GM23338 (cell line): ENCODE measurements around the gene SLC6A18. TPM values are rescaled to one million over a fixed set of nuclear protein-coding genes. Genes with fewer than 3 reads are reported as not detected.

Experiments used
- ATAC-seq: fragments of 200-7000 bp; cut with Tn5 transposase; 3 replicates; pipeline ENCODE4 v1.9.1; 2020
- DNase-seq: peaks from one replicate; pipeline ENCODE4 v3.0.0-alpha.2; 2015; ENCODE audit warnings: low spot score
- H2AFZ ChIP-seq: fragments of 200-600 bp; sonication (generic); 2 replicates; pipeline ENCODE4 v1.8.0; 2016; ENCODE audit warnings: antibody characterized with exemption, mild to moderate bottlenecking, moderate library complexity
- H3F3A ChIP-seq: fragments of 200-600 bp; sonication (generic); replicated peaks from 2 replicates; pipeline ENCODE4 v1.8.0; 2017; ENCODE audit warnings: antibody characterized with exemption, mixed run types, low read depth
- H3K27ac ChIP-seq: fragments of 200-600 bp; sonication (generic); 2 replicates; pipeline ENCODE4 v1.6.1; 2016; ENCODE audit warnings: low read depth
- H3K27me3 ChIP-seq: fragments of 200-600 bp; sonication (generic); 2 replicates; pipeline ENCODE4 v1.8.0; 2016; ENCODE audit warnings: mild to moderate bottlenecking, mixed run types, moderate library complexity; ENCODE audit not compliant: insufficient read depth
- H3K36me3 ChIP-seq: fragments of 200-600 bp; sonication (generic); 2 replicates; pipeline ENCODE4 v1.8.0; 2016; ENCODE audit warnings: mild to moderate bottlenecking; ENCODE audit not compliant: insufficient read depth
- H3K4me1 ChIP-seq: fragments of 200-600 bp; sonication (generic); 2 replicates; pipeline ENCODE4 v1.8.0; 2016; ENCODE audit warnings: mild to moderate bottlenecking, moderate library complexity; ENCODE audit not compliant: insufficient read depth
- H3K4me2 ChIP-seq: fragments of 200-600 bp; sonication (generic); 2 replicates; pipeline ENCODE4 v1.7.1; 2017; ENCODE audit warnings: mixed run types
- H3K4me3 ChIP-seq: fragments of 200-600 bp; sonication (generic); 2 replicates; pipeline ENCODE4 v1.6.1; 2016; ENCODE audit warnings: mixed run types
- H3K79me2 ChIP-seq: fragments of 200-600 bp; sonication (generic); replicated peaks from 2 replicates; pipeline ENCODE4 v1.8.0; 2017; ENCODE audit warnings: mild to moderate bottlenecking; ENCODE audit not compliant: insufficient read depth
- H3K9me2 ChIP-seq: fragments of 200-600 bp; sonication (generic); 2 replicates; pipeline ENCODE4 v1.8.0; 2017; ENCODE audit not compliant: insufficient read depth
- H4K20me1 ChIP-seq: fragments of 200-600 bp; sonication (generic); replicated peaks from 2 replicates; pipeline ENCODE4 v1.8.0; 2017; ENCODE audit warnings: mild to moderate bottlenecking; ENCODE audit not compliant: insufficient read depth
- H3K27ac Mint-ChIP-seq: 2 replicates; pipeline ENCODE4 v1.8.0; 2020; ENCODE audit warnings: inconsistent platforms, mild to moderate bottlenecking, moderate library complexity, mixed read lengths
- H3K27me3 Mint-ChIP-seq: 3 replicates; pipeline ENCODE4 v1.8.0; 2022; ENCODE audit warnings: low read depth, mild to moderate bottlenecking, moderate library complexity, mixed read lengths, inconsistent platforms; ENCODE audit not compliant: insufficient read depth, poor library complexity
- H3K36me3 Mint-ChIP-seq: 3 replicates; pipeline ENCODE4 v1.8.0; 2021; ENCODE audit warnings: low read depth, mild to moderate bottlenecking, inconsistent platforms, moderate library complexity, mixed read lengths
- H3K4me1 Mint-ChIP-seq: 3 replicates; pipeline ENCODE4 v1.8.0; 2020; ENCODE audit warnings: mild to moderate bottlenecking, inconsistent platforms, mixed read lengths
- H3K4me3 Mint-ChIP-seq: 3 replicates; pipeline ENCODE4 v1.8.0; 2021; ENCODE audit warnings: moderate library complexity, mild to moderate bottlenecking, inconsistent platforms, mixed read lengths
- H3K9me3 Mint-ChIP-seq: 3 replicates; pipeline ENCODE4 v1.8.0; 2020; ENCODE audit warnings: moderate library complexity, mild to moderate bottlenecking, inconsistent platforms, mixed read lengths
- CREB1 ChIP-seq: fragments of 250-450 bp; sonication (Bioruptor Pico); IDR thresholded peaks from 2 replicates; pipeline ENCODE4 v1.5.0; 2020; ENCODE audit warnings: low read depth, mild to moderate bottlenecking, moderate library complexity
- EZH2 ChIP-seq: fragments of 200-600 bp; sonication (generic); IDR thresholded peaks from one replicate; pipeline ENCODE4 v1.8.0; 2017; ENCODE audit warnings: antibody characterized with exemption, mild to moderate bottlenecking, low read depth; ENCODE audit not compliant: unreplicated experiment
- EZH2phosphoT487 ChIP-seq: fragments of 200-600 bp; sonication (generic); IDR thresholded peaks from one replicate; pipeline ENCODE4 v1.8.1; 2018; ENCODE audit warnings: antibody characterized with exemption; ENCODE audit not compliant: unreplicated experiment
- JUNB ChIP-seq: IDR thresholded peaks from one replicate; pipeline ENCODE4 v1.6.1; 2016; ENCODE audit warnings: antibody characterized with exemption; ENCODE audit not compliant: unreplicated experiment
- NANOG ChIP-seq: IDR thresholded peaks from 2 replicates; pipeline ENCODE4 v1.6.1; 2016; ENCODE audit warnings: antibody characterized with exemption, borderline replicate concordance
- POLR2AphosphoS5 ChIP-seq: IDR thresholded peaks from 2 replicates; pipeline ENCODE4 v1.6.1; 2016; ENCODE audit warnings: antibody characterized with exemption, low read depth
- REST ChIP-seq: IDR thresholded peaks from one replicate; pipeline ENCODE4 v1.6.1; 2018; ENCODE audit warnings: antibody characterized with exemption; ENCODE audit not compliant: unreplicated experiment
- STAT1 ChIP-seq: IDR thresholded peaks from one replicate; pipeline ENCODE4 v1.6.1; 2016; ENCODE audit warnings: antibody characterized with exemption; ENCODE audit not compliant: unreplicated experiment
- ZNF114 ChIP-seq: fragments of 250-450 bp; sonication (Bioruptor Pico); IDR thresholded peaks from 2 replicates; pipeline ENCODE4 v1.5.0; 2020; ENCODE audit warnings: mild to moderate bottlenecking, moderate library complexity
- ZNF331 ChIP-seq: fragments of 250-450 bp; sonication (Bioruptor Pico); IDR thresholded peaks from 2 replicates; pipeline ENCODE4 v1.5.0; 2020; ENCODE audit warnings: low read depth, mild to moderate bottlenecking, moderate library complexity
- polyA plus RNA-seq: library from polyadenylated mRNA; unstranded; fragments of >200 nt; fragmentation: Nextera tagmentation; extraction: Ambion mirVana; gene quantifications from 2 replicates; pipeline ENCODE4 v1.2.1, GENCODE V29; 2016
- total RNA-seq: library from RNA; depleted of rRNA; stranded (reverse); fragments of >200 nt; shearing (Covaris generic); gene quantifications from 2 replicates; pipeline ENCODE4 v1.2.3, GENCODE V29; 2014
- TF ChIP-seq, protein P1 (sequence below): fragments of 250-450 bp; sonication (Bioruptor Pico); IDR thresholded peaks from 2 replicates; pipeline ENCODE4 v1.5.0; 2020; ENCODE audit warnings: mild to moderate bottlenecking, moderate library complexity
- TF ChIP-seq, protein P2 (sequence below), 2 experiments: fragments of 200-600 bp in 1 of 2; sonication (generic) in 1 of 2; conservative IDR thresholded peaks; 2 replicates each; pipeline versions ENCODE4 v1.5.1 to v1.6.1; 2016 to 2017; ENCODE audit warnings: antibody characterized with exemption in 2 of 2, low read depth in 2 of 2, mild to moderate bottlenecking in 2 of 2, moderate library complexity in 1 of 2
- TF ChIP-seq, protein P3 (sequence below): IDR thresholded peaks from 2 replicates; pipeline ENCODE4 v1.6.1; 2016; ENCODE audit warnings: antibody characterized with exemption

SLC6A18 gene
- total and polyA plus RNA-seq, 2 experiments from 2014 or later = not detected

DNA sequence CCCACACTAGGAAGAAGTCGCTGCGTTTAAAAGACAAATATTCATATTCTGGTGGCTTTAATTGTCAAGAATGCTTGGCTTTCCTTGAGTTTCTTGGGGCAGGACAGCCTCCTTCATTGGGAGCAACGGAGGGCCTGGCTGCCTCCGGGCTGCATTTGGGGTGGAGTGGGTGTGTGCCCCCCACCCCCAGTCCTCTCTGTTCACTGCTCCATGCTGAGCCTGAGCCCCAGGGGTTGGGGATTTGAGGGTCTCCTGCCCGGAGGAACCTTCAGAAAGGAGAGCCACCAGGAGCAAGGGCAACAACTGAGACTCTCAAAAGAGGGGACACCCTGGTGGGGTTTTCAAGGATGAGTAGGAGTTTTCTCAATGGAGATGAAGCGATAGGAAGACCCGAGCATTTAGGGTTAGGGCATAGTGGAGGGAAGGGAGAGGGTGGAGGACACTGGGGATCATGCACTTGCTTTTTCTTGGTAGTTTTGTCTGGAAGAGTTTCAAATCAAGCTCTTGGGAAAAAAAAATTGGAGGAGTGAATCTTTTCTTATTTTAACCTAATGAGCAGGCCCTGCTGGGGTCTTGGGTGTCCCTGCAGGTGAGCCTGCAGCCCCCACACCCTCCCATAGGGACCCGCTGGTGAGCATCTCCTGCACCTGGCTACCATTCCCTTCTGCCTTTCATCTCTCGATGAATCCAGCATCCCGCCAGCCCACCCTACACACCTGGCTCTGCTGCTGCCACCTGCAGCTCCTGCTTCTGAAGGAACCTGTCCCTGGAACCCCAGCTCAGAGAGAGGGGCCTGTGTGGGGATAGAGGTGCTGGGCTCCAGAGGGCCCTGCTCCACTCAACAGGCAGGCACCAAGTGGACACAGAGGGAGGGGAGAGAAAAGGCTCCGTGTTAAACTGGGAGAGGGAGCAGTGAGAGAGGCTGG, 19.7 kb upstream of the SLC6A18 start:
- no peaks in the 10 kb centered on the region for H3F3A ChIP-seq
- TF ChIP-seq NANOG = no peak
- TF ChIP-seq JUNB = no peak
- TF ChIP-seq EZH2phosphoT487 = no peak
- no peak for TF ChIP-seq REST
- TF ChIP-seq POLR2AphosphoS5 = no peak
- TF ChIP-seq EZH2 = no peak
- TF ChIP-seq, protein P1, sequence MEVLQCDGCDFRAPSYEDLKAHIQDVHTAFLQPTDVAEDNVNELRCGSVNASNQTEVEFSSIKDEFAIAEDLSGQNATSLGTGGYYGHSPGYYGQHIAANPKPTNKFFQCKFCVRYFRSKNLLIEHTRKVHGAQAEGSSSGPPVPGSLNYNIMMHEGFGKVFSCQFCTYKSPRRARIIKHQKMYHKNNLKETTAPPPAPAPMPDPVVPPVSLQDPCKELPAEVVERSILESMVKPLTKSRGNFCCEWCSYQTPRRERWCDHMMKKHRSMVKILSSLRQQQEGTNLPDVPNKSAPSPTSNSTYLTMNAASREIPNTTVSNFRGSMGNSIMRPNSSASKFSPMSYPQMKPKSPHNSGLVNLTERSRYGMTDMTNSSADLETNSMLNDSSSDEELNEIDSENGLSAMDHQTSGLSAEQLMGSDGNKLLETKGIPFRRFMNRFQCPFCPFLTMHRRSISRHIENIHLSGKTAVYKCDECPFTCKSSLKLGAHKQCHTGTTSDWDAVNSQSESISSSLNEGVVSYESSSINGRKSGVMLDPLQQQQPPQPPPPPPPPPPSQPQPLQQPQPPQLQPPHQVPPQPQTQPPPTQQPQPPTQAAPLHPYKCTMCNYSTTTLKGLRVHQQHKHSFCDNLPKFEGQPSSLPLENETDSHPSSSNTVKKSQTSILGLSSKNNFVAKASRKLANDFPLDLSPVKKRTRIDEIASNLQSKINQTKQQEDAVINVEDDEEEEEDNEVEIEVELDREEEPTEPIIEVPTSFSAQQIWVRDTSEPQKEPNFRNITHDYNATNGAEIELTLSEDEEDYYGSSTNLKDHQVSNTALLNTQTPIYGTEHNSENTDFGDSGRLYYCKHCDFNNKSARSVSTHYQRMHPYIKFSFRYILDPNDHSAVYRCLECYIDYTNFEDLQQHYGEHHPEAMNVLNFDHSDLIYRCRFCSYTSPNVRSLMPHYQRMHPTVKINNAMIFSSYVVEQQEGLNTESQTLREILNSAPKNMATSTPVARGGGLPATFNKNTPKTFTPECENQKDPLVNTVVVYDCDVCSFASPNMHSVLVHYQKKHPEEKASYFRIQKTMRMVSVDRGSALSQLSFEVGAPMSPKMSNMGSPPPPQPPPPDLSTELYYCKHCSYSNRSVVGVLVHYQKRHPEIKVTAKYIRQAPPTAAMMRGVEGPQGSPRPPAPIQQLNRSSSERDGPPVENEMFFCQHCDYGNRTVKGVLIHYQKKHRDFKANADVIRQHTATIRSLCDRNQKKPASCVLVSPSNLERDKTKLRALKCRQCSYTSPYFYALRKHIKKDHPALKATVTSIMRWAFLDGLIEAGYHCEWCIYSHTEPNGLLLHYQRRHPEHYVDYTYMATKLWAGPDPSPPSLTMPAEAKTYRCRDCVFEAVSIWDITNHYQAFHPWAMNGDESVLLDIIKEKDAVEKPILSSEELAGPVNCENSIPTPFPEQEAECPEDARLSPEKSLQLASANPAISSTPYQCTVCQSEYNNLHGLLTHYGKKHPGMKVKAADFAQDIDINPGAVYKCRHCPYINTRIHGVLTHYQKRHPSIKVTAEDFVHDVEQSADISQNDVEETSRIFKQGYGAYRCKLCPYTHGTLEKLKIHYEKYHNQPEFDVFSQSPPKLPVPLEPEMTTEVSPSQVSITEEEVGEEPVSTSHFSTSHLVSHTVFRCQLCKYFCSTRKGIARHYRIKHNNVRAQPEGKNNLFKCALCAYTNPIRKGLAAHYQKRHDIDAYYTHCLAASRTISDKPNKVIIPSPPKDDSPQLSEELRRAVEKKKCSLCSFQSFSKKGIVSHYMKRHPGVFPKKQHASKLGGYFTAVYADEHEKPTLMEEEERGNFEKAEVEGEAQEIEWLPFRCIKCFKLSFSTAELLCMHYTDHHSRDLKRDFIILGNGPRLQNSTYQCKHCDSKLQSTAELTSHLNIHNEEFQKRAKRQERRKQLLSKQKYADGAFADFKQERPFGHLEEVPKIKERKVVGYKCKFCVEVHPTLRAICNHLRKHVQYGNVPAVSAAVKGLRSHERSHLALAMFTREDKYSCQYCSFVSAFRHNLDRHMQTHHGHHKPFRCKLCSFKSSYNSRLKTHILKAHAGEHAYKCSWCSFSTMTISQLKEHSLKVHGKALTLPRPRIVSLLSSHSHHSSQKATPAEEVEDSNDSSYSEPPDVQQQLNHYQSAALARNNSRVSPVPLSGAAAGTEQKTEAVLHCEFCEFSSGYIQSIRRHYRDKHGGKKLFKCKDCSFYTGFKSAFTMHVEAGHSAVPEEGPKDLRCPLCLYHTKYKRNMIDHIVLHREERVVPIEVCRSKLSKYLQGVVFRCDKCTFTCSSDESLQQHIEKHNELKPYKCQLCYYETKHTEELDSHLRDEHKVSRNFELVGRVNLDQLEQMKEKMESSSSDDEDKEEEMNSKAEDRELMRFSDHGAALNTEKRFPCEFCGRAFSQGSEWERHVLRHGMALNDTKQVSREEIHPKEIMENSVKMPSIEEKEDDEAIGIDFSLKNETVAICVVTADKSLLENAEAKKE (CRISPR knock-in tag) = no peak
- TF ChIP-seq ZNF114 (CRISPR knock-in tag) = no peak
- TF ChIP-seq STAT1 = no peak
- TF ChIP-seq, protein P2, sequence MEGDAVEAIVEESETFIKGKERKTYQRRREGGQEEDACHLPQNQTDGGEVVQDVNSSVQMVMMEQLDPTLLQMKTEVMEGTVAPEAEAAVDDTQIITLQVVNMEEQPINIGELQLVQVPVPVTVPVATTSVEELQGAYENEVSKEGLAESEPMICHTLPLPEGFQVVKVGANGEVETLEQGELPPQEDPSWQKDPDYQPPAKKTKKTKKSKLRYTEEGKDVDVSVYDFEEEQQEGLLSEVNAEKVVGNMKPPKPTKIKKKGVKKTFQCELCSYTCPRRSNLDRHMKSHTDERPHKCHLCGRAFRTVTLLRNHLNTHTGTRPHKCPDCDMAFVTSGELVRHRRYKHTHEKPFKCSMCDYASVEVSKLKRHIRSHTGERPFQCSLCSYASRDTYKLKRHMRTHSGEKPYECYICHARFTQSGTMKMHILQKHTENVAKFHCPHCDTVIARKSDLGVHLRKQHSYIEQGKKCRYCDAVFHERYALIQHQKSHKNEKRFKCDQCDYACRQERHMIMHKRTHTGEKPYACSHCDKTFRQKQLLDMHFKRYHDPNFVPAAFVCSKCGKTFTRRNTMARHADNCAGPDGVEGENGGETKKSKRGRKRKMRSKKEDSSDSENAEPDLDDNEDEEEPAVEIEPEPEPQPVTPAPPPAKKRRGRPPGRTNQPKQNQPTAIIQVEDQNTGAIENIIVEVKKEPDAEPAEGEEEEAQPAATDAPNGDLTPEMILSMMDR (conservative IDR thresholded peaks at IDR 0.05; ENCODE audit: low read depth in 2 of 2) = no peak
- no peak for TF ChIP-seq CREB1 (CRISPR knock-in tag)
- TF ChIP-seq, protein P3, sequence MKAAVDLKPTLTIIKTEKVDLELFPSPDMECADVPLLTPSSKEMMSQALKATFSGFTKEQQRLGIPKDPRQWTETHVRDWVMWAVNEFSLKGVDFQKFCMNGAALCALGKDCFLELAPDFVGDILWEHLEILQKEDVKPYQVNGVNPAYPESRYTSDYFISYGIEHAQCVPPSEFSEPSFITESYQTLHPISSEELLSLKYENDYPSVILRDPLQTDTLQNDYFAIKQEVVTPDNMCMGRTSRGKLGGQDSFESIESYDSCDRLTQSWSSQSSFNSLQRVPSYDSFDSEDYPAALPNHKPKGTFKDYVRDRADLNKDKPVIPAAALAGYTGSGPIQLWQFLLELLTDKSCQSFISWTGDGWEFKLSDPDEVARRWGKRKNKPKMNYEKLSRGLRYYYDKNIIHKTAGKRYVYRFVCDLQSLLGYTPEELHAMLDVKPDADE = no peak
- TF ChIP-seq ZNF331 (CRISPR knock-in tag) = no peak
- no peaks in the 10 kb centered on the region for H3K36me3 Mint-ChIP-seq
- peak overlapping the region; percentile 52; the same call in 1 of the 2 replicates for H2AFZ ChIP-seq
- no peaks in the 10 kb centered on the region for H3K9me3 Mint-ChIP-seq
- no peaks in the 10 kb centered on the region; the same call in 1 of the 2 replicates for H4K20me1 ChIP-seq
- H3K36me3 ChIP-seq = no peaks in the 10 kb centered on the region
- no peak overlapping the region for H3K4me3 ChIP-seq
- no peak for ATAC-seq
- H3K9me2 ChIP-seq = no peaks in the 10 kb centered on the region
- no peak overlapping the region for H3K27ac Mint-ChIP-seq
- H3K4me3 Mint-ChIP-seq = no peak overlapping the region
- no peaks in the 10 kb centered on the region for H3K79me2 ChIP-seq
- peaks cover 9% of the 10 kb centered on the region for H3K4me1 Mint-ChIP-seq
- H3K27me3 Mint-ChIP-seq = peaks cover 3% of the 10 kb centered on the region
- H3K27me3 ChIP-seq = no peaks in the 10 kb centered on the region
- no peak for DNase-seq
- no peak overlapping the region for H3K27ac ChIP-seq
- no peak overlapping the region for H3K4me2 ChIP-seq
- no peaks in the 10 kb centered on the region for H3K4me1 ChIP-seq
